Fibroblast of lung (primary cell): Measurements from ENCODE around the gene NAPG.

Source experiments
- CTCF ChIP-seq, 2 donors: IDR thresholded peaks in 1 of 2; conservative IDR thresholded peaks in 1 of 2; 1 replicate in 1 of 2; 2 replicates in 1 of 2; pipeline ENCODE4 v1.5.1; 2011 to 2012; ENCODE audit warnings: low read length in 2 of 2, control low read depth in 1 of 2, inconsistent platforms in 1 of 2, low read depth in 1 of 2, mild to moderate bottlenecking in 1 of 2
- EZH2 ChIP-seq: IDR thresholded peaks from 2 replicates; pipeline ENCODE4 v1.5.1; 2012; ENCODE audit warnings: low read length, control low read depth, mild to moderate bottlenecking; ENCODE audit errors: missing control alignments

GRCh38 chr18:10514601-10515000 lies 11.2 kb upstream of the NAPG start:
- TF ChIP-seq CTCF (conservative IDR thresholded peaks at IDR 0.05 in 1 of 2, IDR thresholded peaks at IDR 0.05 in 1 of 2; ENCODE audit: low read depth in 1 of 2, low read length in 2 of 2) (no peak), EZH2 (no peak)
